Measurements from ENCODE around the gene CORO6. TPM values are rescaled to one million over a fixed set of nuclear protein-coding genes. Genes with fewer than 3 reads are reported as not detected.

CORO6 gene
- polyA plus RNA-seq, 5 donors: 3.4 to 8.2 (median 5.5) TPM

- no peak for DNase-seq
These were observed 45.1 kb downstream of the CORO6 start for GRCh38 chr17:29577385-29578211.

- no peak for DNase-seq
These were observed 45.7 kb downstream of the CORO6 start for GRCh38 chr17:29577001-29577370.

GRCh38 chr17:29576214-29577000 is 46.3 kb downstream of the CORO6 start:
- no peak for DNase-seq

- DNase-seq: no peak
These were observed 47.0 kb downstream of the CORO6 start for GRCh38 chr17:29575511-29576213.

- no peak for DNase-seq
These were observed 47.8 kb downstream of the CORO6 start for GRCh38 chr17:29574732-29575510.

- no peak for DNase-seq
These were observed 48.6 kb downstream of the CORO6 start for GRCh38 chr17:29573871-29574731.

- DNase-seq: no peak
These were observed 49.2 kb downstream of the CORO6 start for GRCh38 chr17:29573558-29573869.

- no peak for DNase-seq
These were observed 49.8 kb downstream of the CORO6 start for GRCh38 chr17:29572691-29573557.

- DNase-seq: no peak
These were observed 50.6 kb downstream of the CORO6 start for GRCh38 chr17:29571883-29572681.

- DNase-seq: no peak
These were observed 51.2 kb downstream of the CORO6 start for GRCh38 chr17:29571486-29571882.

- no peak for DNase-seq
These were observed 52.2 kb downstream of the CORO6 start for GRCh38 chr17:29570521-29570920.

- no peak for DNase-seq
These were observed 53.3 kb downstream of the CORO6 start for GRCh38 chr17:29569245-29569950.

- peak; percentile 79 to 88 for DNase-seq
These were observed 54.1 kb downstream of the CORO6 start, which contains the start of gene TP53I13 for GRCh38 chr17:29568331-29569244. TP53I13 (plus strand) TSS chr17:29568701; CDS start chr17:29568759, 58 bp downstream.

GRCh38 chr17:29567554-29568330 is 55.0 kb downstream of the CORO6 start:
- no peak for DNase-seq

- no peak for DNase-seq
These were observed 55.5 kb downstream of the CORO6 start for GRCh38 chr17:29567304-29567553.

All from right lung (tissue), 5 donors.